WTC11 (cell line): ENCODE measurements around the gene WASHC3. TPM values are rescaled to one million over a fixed set of nuclear protein-coding genes. Genes with fewer than 3 reads are reported as not detected.

Experiments used
- ATAC-seq: fragments of 200-7000 bp; cut with Tn5 transposase; 2 replicates; pipeline ENCODE4 v1.10.0; 2021; ENCODE audit warnings: mild to moderate bottlenecking, moderate library complexity
- CTCF ChIA-PET: fragments of 300-600 bp; sonication (Branson Sonifier 250); formaldehyde crosslinking; loops from one replicate; lab custom pipeline; 2021; ENCODE audit warnings: antibody characterized with exemption; lab: Charles Lee
- POLR2A ChIA-PET: fragments of 350-600 bp; sonication (Branson Sonifier 250); formaldehyde crosslinking; loops from one replicate; lab custom pipeline; 2021; ENCODE audit warnings: antibody characterized with exemption; lab: Charles Lee
- DNase-seq: peaks from one replicate; pipeline ENCODE4 v3.0.0; 2021; ENCODE audit warnings: low spot score
- H3K27ac Mint-ChIP-seq: 2 replicates; pipeline ENCODE4 v1.8.0; 2021; ENCODE audit warnings: mixed read lengths
- H3K27me3 Mint-ChIP-seq: 2 replicates; pipeline ENCODE4 v1.8.0; 2021; ENCODE audit warnings: low read depth, mild to moderate bottlenecking, moderate library complexity, mixed read lengths
- H3K36me3 Mint-ChIP-seq: 2 replicates; pipeline ENCODE4 v1.8.0; 2021; ENCODE audit warnings: mixed read lengths
- H3K4me1 Mint-ChIP-seq: 2 replicates; pipeline ENCODE4 v1.8.0; 2022; ENCODE audit warnings: mixed read lengths
- H3K4me3 Mint-ChIP-seq: 2 replicates; pipeline ENCODE4 v1.8.0; 2021; ENCODE audit warnings: mild to moderate bottlenecking, moderate library complexity, mixed read lengths
- H3K9me3 Mint-ChIP-seq: 2 replicates; pipeline ENCODE4 v1.8.0; 2021; ENCODE audit warnings: mixed read lengths
- ARID4B ChIP-seq: sonication (generic); formaldehyde crosslinking; IDR thresholded peaks from 2 replicates; pipeline ENCODE4 v1.8.0; 2023; ENCODE audit warnings: missing genetic modification reagents, mild to moderate bottlenecking, borderline replicate concordance
- ATF2 ChIP-seq: sonication (generic); formaldehyde crosslinking; IDR thresholded peaks from 2 replicates; pipeline ENCODE4 v1.8.1; 2022; ENCODE audit warnings: low read depth, missing genetic modification reagents, borderline replicate concordance
- ATF6 ChIP-seq: sonication (generic); formaldehyde crosslinking; IDR thresholded peaks from 2 replicates; pipeline ENCODE4 v1.8.1; 2023; ENCODE audit warnings: mild to moderate bottlenecking, missing genetic modification reagents
- CDX4 ChIP-seq: fragments of 250-450 bp; sonication (Bioruptor Pico); IDR thresholded peaks from 2 replicates; pipeline ENCODE4 v1.9.0; 2021; ENCODE audit warnings: moderate library complexity, mild to moderate bottlenecking, inconsistent platforms, borderline replicate concordance
- FOXP1 ChIP-seq: sonication (generic); formaldehyde crosslinking; IDR thresholded peaks from 2 replicates; pipeline ENCODE4 v1.8.0; 2022; ENCODE audit warnings: missing genetic modification reagents, mild to moderate bottlenecking, moderate library complexity, borderline replicate concordance
- IRF1 ChIP-seq: sonication (generic); formaldehyde crosslinking; IDR thresholded peaks from 2 replicates; pipeline ENCODE4 v1.8.0; 2023; ENCODE audit warnings: missing genetic modification reagents
- JAZF1 ChIP-seq: fragments of 250-450 bp; sonication (Bioruptor Pico); IDR thresholded peaks from 2 replicates; pipeline ENCODE4 v1.9.0; 2021; ENCODE audit warnings: moderate library complexity, mild to moderate bottlenecking, inconsistent platforms
- JUN ChIP-seq: sonication (generic); formaldehyde crosslinking; IDR thresholded peaks from 2 replicates; pipeline ENCODE4 v1.8.0; 2023; ENCODE audit warnings: mild to moderate bottlenecking, missing genetic modification reagents
- NR2C2 ChIP-seq: sonication (generic); formaldehyde crosslinking; IDR thresholded peaks from 2 replicates; pipeline ENCODE4 v1.8.0; 2022; ENCODE audit warnings: mild to moderate bottlenecking, missing genetic modification reagents
- SOX15 ChIP-seq: fragments of 250-450 bp; sonication (Bioruptor Pico); IDR thresholded peaks from 2 replicates; pipeline ENCODE4 v1.9.0; 2021; ENCODE audit warnings: mild to moderate bottlenecking
- SP1 ChIP-seq: sonication (generic); formaldehyde crosslinking; conservative IDR thresholded peaks from 2 replicates; pipeline ENCODE4 v1.8.1; 2022; ENCODE audit warnings: missing genetic modification reagents
- ZNF232 ChIP-seq: sonication (generic); formaldehyde crosslinking; IDR thresholded peaks from 2 replicates; pipeline ENCODE4 v1.8.0; 2022; ENCODE audit warnings: mild to moderate bottlenecking, missing genetic modification reagents
- ZNF423 ChIP-seq: fragments of 250-450 bp; sonication (Bioruptor Pico); IDR thresholded peaks from 2 replicates; pipeline ENCODE4 v2.1.2; 2022; ENCODE audit warnings: mild to moderate bottlenecking, moderate library complexity
- ZNF671 ChIP-seq: fragments of 250-450 bp; sonication (Bioruptor Pico); IDR thresholded peaks from 2 replicates; pipeline ENCODE4 v1.8.0; 2021; ENCODE audit warnings: mild to moderate bottlenecking
- total RNA-seq: library from RNA; stranded (reverse); gene quantifications from 3 replicates; pipeline ENCODE4 v1.2.3, GENCODE V29; 2021
- TF ChIP-seq, protein P1 (sequence below): sonication (generic); formaldehyde crosslinking; IDR thresholded peaks from 2 replicates; pipeline ENCODE4 v1.8.0; 2022; ENCODE audit warnings: mild to moderate bottlenecking, missing genetic modification reagents
- TF ChIP-seq, protein P2 (sequence below): sonication (generic); formaldehyde crosslinking; IDR thresholded peaks from 2 replicates; pipeline ENCODE4 v1.8.0; 2022; ENCODE audit warnings: mild to moderate bottlenecking, missing genetic modification reagents
- TF ChIP-seq, protein P3 (sequence below): sonication (generic); formaldehyde crosslinking; IDR thresholded peaks from 2 replicates; pipeline ENCODE4 v1.8.0; 2022; ENCODE audit warnings: mild to moderate bottlenecking, missing genetic modification reagents
- TF ChIP-seq, protein P4 (sequence below): fragments of 250-450 bp; sonication (Bioruptor Pico); IDR thresholded peaks from 2 replicates; pipeline ENCODE4 v2.1.2; 2022; ENCODE audit warnings: mild to moderate bottlenecking, moderate library complexity
- TF ChIP-seq, protein P5 (sequence below): fragments of 250-450 bp; sonication (Bioruptor Pico); IDR thresholded peaks from 2 replicates; pipeline ENCODE4 v1.9.0; 2021; ENCODE audit warnings: mild to moderate bottlenecking

Gene WASHC3
- total RNA-seq, 1 experiment from 2014 or later: 6.0 TPM

- POLR2A ChIA-PET: no interaction called here
- Mint-ChIP-seq H3K9me3 (no peaks in the 10 kb centered on the region), H3K36me3 (no peaks in the 10 kb centered on the region), H3K4me3 (no peak overlapping the region)
- DNase-seq: no peak
- TF ChIP-seq ATF2 (CRISPR knock-in tag) (no peak), SOX15 (CRISPR knock-in tag) (no peak), JAZF1 (CRISPR knock-in tag) (no peak), JUN (CRISPR knock-in tag) (no peak), SP1 (CRISPR knock-in tag) (no peak), ATF6 (CRISPR knock-in tag) (no peak), ZNF232 (CRISPR knock-in tag) (no peak), NR2C2 (CRISPR knock-in tag) (no peak), ARID4B (no peak), FOXP1 (CRISPR knock-in tag) (no peak), ZNF423 (no peak), ZNF671 (CRISPR knock-in tag) (no peak), IRF1 (CRISPR knock-in tag) (no peak), CDX4 (CRISPR knock-in tag) (no peak)
- TF ChIP-seq, protein P1, sequence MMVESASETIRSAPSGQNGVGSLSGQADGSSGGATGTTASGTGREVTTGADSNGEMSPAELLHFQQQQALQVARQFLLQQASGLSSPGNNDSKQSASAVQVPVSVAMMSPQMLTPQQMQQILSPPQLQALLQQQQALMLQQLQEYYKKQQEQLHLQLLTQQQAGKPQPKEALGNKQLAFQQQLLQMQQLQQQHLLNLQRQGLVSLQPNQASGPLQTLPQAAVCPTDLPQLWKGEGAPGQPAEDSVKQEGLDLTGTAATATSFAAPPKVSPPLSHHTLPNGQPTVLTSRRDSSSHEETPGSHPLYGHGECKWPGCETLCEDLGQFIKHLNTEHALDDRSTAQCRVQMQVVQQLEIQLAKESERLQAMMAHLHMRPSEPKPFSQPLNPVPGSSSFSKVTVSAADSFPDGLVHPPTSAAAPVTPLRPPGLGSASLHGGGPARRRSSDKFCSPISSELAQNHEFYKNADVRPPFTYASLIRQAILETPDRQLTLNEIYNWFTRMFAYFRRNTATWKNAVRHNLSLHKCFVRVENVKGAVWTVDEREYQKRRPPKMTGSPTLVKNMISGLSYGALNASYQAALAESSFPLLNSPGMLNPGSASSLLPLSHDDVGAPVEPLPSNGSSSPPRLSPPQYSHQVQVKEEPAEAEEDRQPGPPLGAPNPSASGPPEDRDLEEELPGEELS (CRISPR knock-in tag): no peak
- TF ChIP-seq, protein P2, sequence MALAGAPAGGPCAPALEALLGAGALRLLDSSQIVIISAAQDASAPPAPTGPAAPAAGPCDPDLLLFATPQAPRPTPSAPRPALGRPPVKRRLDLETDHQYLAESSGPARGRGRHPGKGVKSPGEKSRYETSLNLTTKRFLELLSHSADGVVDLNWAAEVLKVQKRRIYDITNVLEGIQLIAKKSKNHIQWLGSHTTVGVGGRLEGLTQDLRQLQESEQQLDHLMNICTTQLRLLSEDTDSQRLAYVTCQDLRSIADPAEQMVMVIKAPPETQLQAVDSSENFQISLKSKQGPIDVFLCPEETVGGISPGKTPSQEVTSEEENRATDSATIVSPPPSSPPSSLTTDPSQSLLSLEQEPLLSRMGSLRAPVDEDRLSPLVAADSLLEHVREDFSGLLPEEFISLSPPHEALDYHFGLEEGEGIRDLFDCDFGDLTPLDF (CRISPR knock-in tag): no peak
- TF ChIP-seq, protein P3, sequence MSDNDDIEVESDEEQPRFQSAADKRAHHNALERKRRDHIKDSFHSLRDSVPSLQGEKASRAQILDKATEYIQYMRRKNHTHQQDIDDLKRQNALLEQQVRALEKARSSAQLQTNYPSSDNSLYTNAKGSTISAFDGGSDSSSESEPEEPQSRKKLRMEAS: no peak
- TF ChIP-seq, protein P4, sequence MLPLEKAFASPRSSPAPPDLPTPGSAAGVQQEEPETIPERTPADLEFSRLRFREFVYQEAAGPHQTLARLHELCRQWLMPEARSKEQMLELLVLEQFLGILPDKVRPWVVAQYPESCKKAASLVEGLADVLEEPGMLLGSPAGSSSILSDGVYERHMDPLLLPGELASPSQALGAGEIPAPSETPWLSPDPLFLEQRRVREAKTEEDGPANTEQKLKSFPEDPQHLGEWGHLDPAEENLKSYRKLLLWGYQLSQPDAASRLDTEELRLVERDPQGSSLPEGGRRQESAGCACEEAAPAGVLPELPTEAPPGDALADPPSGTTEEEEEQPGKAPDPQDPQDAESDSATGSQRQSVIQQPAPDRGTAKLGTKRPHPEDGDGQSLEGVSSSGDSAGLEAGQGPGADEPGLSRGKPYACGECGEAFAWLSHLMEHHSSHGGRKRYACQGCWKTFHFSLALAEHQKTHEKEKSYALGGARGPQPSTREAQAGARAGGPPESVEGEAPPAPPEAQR (CRISPR knock-in tag): no peak
- TF ChIP-seq, protein P5, sequence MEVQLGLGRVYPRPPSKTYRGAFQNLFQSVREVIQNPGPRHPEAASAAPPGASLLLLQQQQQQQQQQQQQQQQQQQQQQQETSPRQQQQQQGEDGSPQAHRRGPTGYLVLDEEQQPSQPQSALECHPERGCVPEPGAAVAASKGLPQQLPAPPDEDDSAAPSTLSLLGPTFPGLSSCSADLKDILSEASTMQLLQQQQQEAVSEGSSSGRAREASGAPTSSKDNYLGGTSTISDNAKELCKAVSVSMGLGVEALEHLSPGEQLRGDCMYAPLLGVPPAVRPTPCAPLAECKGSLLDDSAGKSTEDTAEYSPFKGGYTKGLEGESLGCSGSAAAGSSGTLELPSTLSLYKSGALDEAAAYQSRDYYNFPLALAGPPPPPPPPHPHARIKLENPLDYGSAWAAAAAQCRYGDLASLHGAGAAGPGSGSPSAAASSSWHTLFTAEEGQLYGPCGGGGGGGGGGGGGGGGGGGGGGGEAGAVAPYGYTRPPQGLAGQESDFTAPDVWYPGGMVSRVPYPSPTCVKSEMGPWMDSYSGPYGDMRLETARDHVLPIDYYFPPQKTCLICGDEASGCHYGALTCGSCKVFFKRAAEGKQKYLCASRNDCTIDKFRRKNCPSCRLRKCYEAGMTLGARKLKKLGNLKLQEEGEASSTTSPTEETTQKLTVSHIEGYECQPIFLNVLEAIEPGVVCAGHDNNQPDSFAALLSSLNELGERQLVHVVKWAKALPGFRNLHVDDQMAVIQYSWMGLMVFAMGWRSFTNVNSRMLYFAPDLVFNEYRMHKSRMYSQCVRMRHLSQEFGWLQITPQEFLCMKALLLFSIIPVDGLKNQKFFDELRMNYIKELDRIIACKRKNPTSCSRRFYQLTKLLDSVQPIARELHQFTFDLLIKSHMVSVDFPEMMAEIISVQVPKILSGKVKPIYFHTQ (CRISPR knock-in tag): no peak
- TF ChIP-seq, all 79 proteins: peak for 0
- Mint-ChIP-seq H3K27me3 (no peaks in the 10 kb centered on the region), H3K27ac (no peak overlapping the region), H3K4me1 (no peaks in the 10 kb centered on the region)
- CTCF ChIA-PET: no interaction called here
- ATAC-seq: no peak
Observed at GRCh38 chr12:102033991-102034745, 27.6 kb downstream of the WASHC3 start.
